ENCODE data around the gene SCAMP4.

Gene SCAMP4

GRCh38 chr19:1906985-1907562 lies 1.9 kb downstream of the SCAMP4 start:
- DNase-seq (ENCODE audit: low read depth) = no peak
- no peak for TF ChIP-seq CTCF (IDR thresholded peaks at IDR 0.05; ENCODE audit: low read depth, low read length, missing control alignments)
- in situ Hi-C loops (cut with HindIII; ENCODE audit: low sequenced_read_pairs) = no loop called here
- H3K4me3 ChIP-seq (ENCODE audit: low read depth, low read length) = no peak overlapping the region

GRCh38 chr19:1907563-1908363 lies 2.6 kb downstream of the SCAMP4 start:
- DNase-seq (ENCODE audit: low read depth) = no peak
- TF ChIP-seq CTCF (IDR thresholded peaks at IDR 0.05; ENCODE audit: low read depth, low read length, missing control alignments) = no peak
- no peak overlapping the region for H3K4me3 ChIP-seq (ENCODE audit: low read depth, low read length)

GRCh38 chr19:1908364-1908678 lies 3.1 kb downstream of the SCAMP4 start:
- no peak overlapping the region for H3K4me3 ChIP-seq (ENCODE audit: low read depth, low read length)

More at GRCh38 chr19:1907563-1908363, 2.6 kb downstream of the SCAMP4 start:
- in situ Hi-C loops (cut with HindIII; ENCODE audit: low sequenced_read_pairs) = no loop called here

GRCh38 chr19:1909761-1910080 lies 4.5 kb downstream of the SCAMP4 start:
- no peak for TF ChIP-seq CTCF (IDR thresholded peaks at IDR 0.05; ENCODE audit: low read depth, low read length, missing control alignments)
- in situ Hi-C loops (cut with HindIII; ENCODE audit: low sequenced_read_pairs) = no loop called here
- no peak overlapping the region for H3K4me3 ChIP-seq (ENCODE audit: low read depth, low read length)
- no peak for DNase-seq (ENCODE audit: low read depth)

More at GRCh38 chr19:1908364-1908678, 3.1 kb downstream of the SCAMP4 start:
- DNase-seq (ENCODE audit: low read depth) = no peak
- in situ Hi-C loops (cut with HindIII; ENCODE audit: low sequenced_read_pairs) = no loop called here
- no peak for TF ChIP-seq CTCF (IDR thresholded peaks at IDR 0.05; ENCODE audit: low read depth, low read length, missing control alignments)

- TF ChIP-seq CTCF (IDR thresholded peaks at IDR 0.05; ENCODE audit: low read depth, low read length, missing control alignments) = no peak
- no peak overlapping the region for H3K4me3 ChIP-seq (ENCODE audit: low read depth, low read length)
- no peak for DNase-seq (ENCODE audit: low read depth)
- in situ Hi-C loops (cut with HindIII; ENCODE audit: low sequenced_read_pairs) = no loop called here
These were observed 5.0 kb downstream of the SCAMP4 start for GRCh38 chr19:1910177-1910576.

- DNase-seq (ENCODE audit: low read depth) = no peak
- TF ChIP-seq CTCF (IDR thresholded peaks at IDR 0.05; ENCODE audit: low read depth, low read length, missing control alignments) = no peak
- in situ Hi-C loops (cut with HindIII; ENCODE audit: low sequenced_read_pairs) = no loop called here
- H3K4me3 ChIP-seq (ENCODE audit: low read depth, low read length) = no peak overlapping the region
These were observed 5.9 kb downstream of the SCAMP4 start for GRCh38 chr19:1911098-1911497.

Measured in astrocyte of the cerebellum (primary cell).